Keratinocyte (primary cell): ENCODE measurements around the gene IL5RA.

ENCODE experiments used
- EZH2 ChIP-seq: IDR thresholded peaks from one replicate; pipeline ENCODE4 v1.6.1; 2012; ENCODE audit warnings: inconsistent platforms, mild to moderate bottlenecking, low read length, moderate library complexity
- TF ChIP-seq, protein P1 (sequence below), 3 experiments: IDR thresholded peaks in 1 of 3; conservative IDR thresholded peaks in 1 of 3; optimal IDR thresholded peaks in 1 of 3; 2 replicates in 2 of 3; 3 replicates in 1 of 3; pipeline versions ENCODE3 to v1.5.1; 2011; ENCODE audit warnings: low read length in 3 of 3, mild to moderate bottlenecking in 3 of 3, moderate library complexity in 2 of 3, control low read depth in 1 of 3, inconsistent platforms in 1 of 3; ENCODE audit not compliant: insufficient read depth in 2 of 3; ENCODE audit errors: extremely low read depth in 1 of 3

DNA sequence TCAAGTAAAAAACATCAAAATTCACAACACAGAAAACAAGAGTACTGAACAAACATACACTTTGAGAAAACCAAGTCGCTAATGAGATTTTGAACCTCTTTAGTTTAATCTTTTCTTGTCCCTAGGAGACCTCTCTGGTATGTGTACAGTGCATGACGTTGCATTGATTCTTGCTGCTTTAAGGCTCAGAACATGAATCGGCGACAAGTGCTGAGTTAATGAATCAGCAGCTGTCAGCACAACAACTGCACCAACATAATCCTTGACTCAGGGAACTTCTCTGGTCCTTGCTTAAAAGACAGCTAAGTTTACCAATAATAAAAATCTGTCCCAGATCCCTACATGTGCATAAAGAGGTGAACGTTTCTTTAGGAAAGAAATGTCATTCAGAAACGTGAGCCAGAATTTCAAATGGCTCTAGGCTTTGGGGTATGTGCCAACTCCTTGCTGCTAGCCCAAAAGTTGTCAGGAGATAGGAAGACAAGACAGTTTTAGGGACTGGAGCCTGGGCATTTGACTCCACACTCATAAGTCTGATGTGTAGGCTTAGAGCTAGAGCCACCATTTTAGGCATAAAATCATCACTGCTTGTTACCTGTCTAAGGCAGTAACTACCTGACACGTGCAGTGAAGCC lies 86.9 kb downstream of the IL5RA start:
- TF ChIP-seq EZH2, result no peak
- TF ChIP-seq, protein P1, sequence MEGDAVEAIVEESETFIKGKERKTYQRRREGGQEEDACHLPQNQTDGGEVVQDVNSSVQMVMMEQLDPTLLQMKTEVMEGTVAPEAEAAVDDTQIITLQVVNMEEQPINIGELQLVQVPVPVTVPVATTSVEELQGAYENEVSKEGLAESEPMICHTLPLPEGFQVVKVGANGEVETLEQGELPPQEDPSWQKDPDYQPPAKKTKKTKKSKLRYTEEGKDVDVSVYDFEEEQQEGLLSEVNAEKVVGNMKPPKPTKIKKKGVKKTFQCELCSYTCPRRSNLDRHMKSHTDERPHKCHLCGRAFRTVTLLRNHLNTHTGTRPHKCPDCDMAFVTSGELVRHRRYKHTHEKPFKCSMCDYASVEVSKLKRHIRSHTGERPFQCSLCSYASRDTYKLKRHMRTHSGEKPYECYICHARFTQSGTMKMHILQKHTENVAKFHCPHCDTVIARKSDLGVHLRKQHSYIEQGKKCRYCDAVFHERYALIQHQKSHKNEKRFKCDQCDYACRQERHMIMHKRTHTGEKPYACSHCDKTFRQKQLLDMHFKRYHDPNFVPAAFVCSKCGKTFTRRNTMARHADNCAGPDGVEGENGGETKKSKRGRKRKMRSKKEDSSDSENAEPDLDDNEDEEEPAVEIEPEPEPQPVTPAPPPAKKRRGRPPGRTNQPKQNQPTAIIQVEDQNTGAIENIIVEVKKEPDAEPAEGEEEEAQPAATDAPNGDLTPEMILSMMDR (optimal IDR thresholded peaks at IDR 0.05 in 1 of 3, IDR thresholded peaks at IDR 0.05 in 1 of 3, conservative IDR thresholded peaks at IDR 0.05 in 1 of 3; ENCODE audit: extremely low read depth in 1 of 3, insufficient read depth in 2 of 3, low read length in 3 of 3), result no peak
